GM12878 (cell line): ENCODE data around the gene WDR59. TPM values are rescaled to one million over a fixed set of nuclear protein-coding genes. Genes with fewer than 3 reads are reported as not detected.

Experiments used
- ATAC-seq: fragments of 200-7000 bp; cut with Tn5 transposase; 3 replicates; pipeline ENCODE4 v1.9.1; 2020; ENCODE audit warnings: mild to moderate bottlenecking, moderate library complexity
- BruUV-seq: library from RNA; stranded (reverse); fragments of 400-500 nt; replicated peaks from 2 replicates; lab custom pipeline; 2021; lab: Mats Ljungman, UMichigan
- CTCF ChIA-PET: fragments of 300-600 bp; sonication (Branson Sonifier 250); formaldehyde crosslinking; extraction: SDS; loops from one replicate; lab custom pipeline; 2021; ENCODE audit warnings: inconsistent platforms; lab: Yijun Ruan, JAX
- POLR2A ChIA-PET: fragments of 350-600 bp; formaldehyde crosslinking; extraction: SDS; loops from one replicate; lab custom pipeline; 2021; ENCODE audit warnings: inconsistent platforms; lab: Charles Lee
- RAD21 ChIA-PET: fragments of 300-600 bp; sonication (Branson Sonifier 250); formaldehyde crosslinking; loops from one replicate; lab custom pipeline; 2023; ENCODE audit warnings: antibody characterized with exemption; ENCODE audit not compliant: unreplicated experiment; lab: Charles Lee
- SMC1A ChIA-PET: fragments of 300-600 bp; sonication (Branson Sonifier 250); formaldehyde crosslinking; loops from one replicate; lab custom pipeline; 2023; ENCODE audit not compliant: unreplicated experiment, uncharacterized antibody; lab: Charles Lee
- DNase-seq: peaks from one replicate; pipeline ENCODE4 v3.0.0-alpha.2; 2011; ENCODE audit warnings: low read depth, low spot score
- FAIRE-seq: peaks from 3 replicates; lab custom pipeline; 2011; peaks lifted over from hg19 to GRCh38; lab: Jason Lieb, UNC
- H2AFZ ChIP-seq: 2 replicates; pipeline ENCODE4 v1.6.0; 2011; ENCODE audit warnings: low read depth, low read length, control low read depth; ENCODE audit not compliant: control insufficient read depth
- H3K27ac ChIP-seq: 2 replicates; pipeline ENCODE4 v1.5.1; 2011; ENCODE audit warnings: control low read depth; ENCODE audit not compliant: control insufficient read depth, insufficient read depth
- H3K27me3 ChIP-seq, 2 experiments: replicated peaks in 1 of 2; 2 replicates each; pipeline versions ENCODE4 v1.6.0 to v1.6.1; 2011; ENCODE audit warnings: low read length in 1 of 2; ENCODE audit not compliant: control insufficient read depth in 2 of 2, insufficient read depth in 2 of 2
- H3K36me3 ChIP-seq, 2 experiments: 2 replicates each; pipeline ENCODE4 v1.5.1; 2011; ENCODE audit warnings: low read length in 1 of 2; ENCODE audit not compliant: control insufficient read depth in 2 of 2, insufficient read depth in 2 of 2
- H3K4me1 ChIP-seq: 2 replicates; pipeline ENCODE4 v1.6.1; 2011; ENCODE audit warnings: mild to moderate bottlenecking, low read length, moderate library complexity, mixed read lengths; ENCODE audit not compliant: control insufficient read depth, insufficient read depth
- H3K4me2 ChIP-seq: 2 replicates; pipeline ENCODE4 v1.6.0; 2011; ENCODE audit warnings: control low read depth; ENCODE audit not compliant: control insufficient read depth, insufficient read depth
- H3K4me3 ChIP-seq: fragments of 200-600 bp; sonication (generic); 2 replicates; pipeline ENCODE4 v1.5.1; 2016
- H3K79me2 ChIP-seq: 2 replicates; pipeline ENCODE4 v1.6.0; 2011; ENCODE audit warnings: low read length; ENCODE audit not compliant: control insufficient read depth, insufficient read depth
- H3K9ac ChIP-seq: 2 replicates; pipeline ENCODE4 v1.8.0; 2011; ENCODE audit warnings: low read length, control low read depth, mixed read lengths; ENCODE audit not compliant: control insufficient read depth, insufficient read depth
- H3K9me3 ChIP-seq: replicated peaks from 3 replicates; pipeline ENCODE4 v1.5.1; 2011; ENCODE audit warnings: mild to moderate bottlenecking, low read length; ENCODE audit not compliant: control insufficient read depth, insufficient read depth
- H4K20me1 ChIP-seq: 2 replicates; pipeline ENCODE4 v1.6.0; 2011; ENCODE audit not compliant: control insufficient read depth, insufficient read depth
- CBX3 ChIP-seq: fragments of 200-600 bp; sonication (generic); IDR thresholded peaks from 2 replicates; pipeline ENCODE4 v1.6.1; 2016; ENCODE audit warnings: low read depth, borderline replicate concordance
- CEBPZ ChIP-seq: fragments of 150-350 bp; IDR thresholded peaks from 2 replicates; pipeline ENCODE4 v1.6.1; 2016; ENCODE audit warnings: low read depth, low read length
- RAD21 ChIP-seq: IDR thresholded peaks from 2 replicates; pipeline ENCODE4 v1.6.1; 2011; ENCODE audit warnings: mild to moderate bottlenecking, low read depth, low read length, moderate library complexity; ENCODE audit not compliant: insufficient read depth
- RB1 ChIP-seq: fragments of 450-650 bp; formaldehyde crosslinking; IDR thresholded peaks from 2 replicates; pipeline ENCODE4 v1.6.1; 2017; ENCODE audit warnings: mild to moderate bottlenecking, borderline replicate concordance
- SIN3A ChIP-seq: IDR thresholded peaks from 2 replicates; pipeline ENCODE4 v1.6.1; 2012; ENCODE audit warnings: low read depth, low read length, improper control_type of control experiment
- USF1 ChIP-seq: IDR thresholded peaks from 2 replicates; pipeline ENCODE4 v1.6.1; 2011; ENCODE audit warnings: borderline replicate concordance, low read depth, mild to moderate bottlenecking, moderate library complexity, mixed read lengths, low read length; ENCODE audit not compliant: insufficient read depth; ENCODE audit errors: extremely low read length
- USF2 ChIP-seq: IDR thresholded peaks from 2 replicates; pipeline ENCODE4 v1.6.1; 2011; ENCODE audit warnings: low read depth, low read length, improper control_type of control experiment, borderline replicate concordance
- ZBTB11 ChIP-seq: fragments of 450-650 bp; formaldehyde crosslinking; IDR thresholded peaks from 2 replicates; pipeline ENCODE4 v1.5.0; 2022; ENCODE audit warnings: mild to moderate bottlenecking, missing genetic modification characterization
- ZBTB40 ChIP-seq: fragments of 450-650 bp; IDR thresholded peaks from 2 replicates; pipeline ENCODE4 v1.6.1; 2016; ENCODE audit warnings: mild to moderate bottlenecking, moderate library complexity, borderline replicate concordance
- ZNF217 ChIP-seq: fragments of 450-650 bp; IDR thresholded peaks from 2 replicates; pipeline ENCODE4 v1.6.1; 2017; ENCODE audit warnings: antibody characterized with exemption, mild to moderate bottlenecking
- WGBS: methylation state at CpG from one replicate; pipeline ENCODE4 v1.1.6; 2016; ENCODE audit warnings: low lambda C conversion rate; ENCODE audit not compliant: insufficient replicate concordance, insufficient coverage; ENCODE audit errors: missing lambda C conversion rate; 5-methylcytosine and 5-hydroxymethylcytosine counted together
- in situ Hi-C: fragments of 300-500 bp; cut with MboI; formaldehyde crosslinking; loops from 9 replicates; pipeline ENCODE4 v1.14.3; 2018; ENCODE audit warnings: mixed read lengths
- intact Hi-C: fragments of 100-400 bp; cut with micrococcal nuclease; formaldehyde crosslinking; loops from one replicate; pipeline ENCODE4 v1.14.2; 2022; ENCODE audit not compliant: unreplicated experiment
- polyA plus RNA-seq, 11 experiments: library from polyadenylated mRNA; depleted of rRNA in 4 of 11; unstranded in 6 of 11; stranded (reverse) in 5 of 11; fragments of >200 nt; fragmentation: Nextera tagmentation in 4 of 11; fragmentation: Illumina TruSeq in 1 of 11; extraction: Ambion mirVana in 4 of 11; extraction: Trizol in 1 of 11; gene quantifications; 1 replicate in 1 of 11; 2 replicates in 10 of 11; pipeline versions ENCODE4 v1.2.1 to v1.2.3, GENCODE V29; 2011 to 2016; ENCODE audit warnings: inconsistent platforms in 2 of 11, missing spikeins in 2 of 11, low read depth in 1 of 11
- total RNA-seq, 4 experiments: library from RNA; depleted of rRNA in 3 of 4; stranded (reverse); fragments of >200 nt in 3 of 4; fragmentation: Illumina TruSeq in 1 of 4; extraction: Trizol in 1 of 4; gene quantifications; 2 replicates each; pipeline versions ENCODE4 v1.2.1 to v1.2.3, GENCODE V29; 2013 to 2021

WDR59 gene
- total and polyA plus RNA-seq, 10 of the 15 experiments (the other 5 are each of a cell fraction or from before 2014, with no cell fraction given) = 9.7 to 78.4 (median 24.5) TPM

- ChIA-PET CTCF (interaction anchor here (4.5 kb wide), 1 partner anchor 9 kb away, joined by 40 read pairs; no protein-coding TSS in a partner anchor), SMC1A (interaction anchor here (0.6 kb wide), 1 partner anchor 313 kb away, joined by 3 read pairs; no protein-coding TSS in a partner anchor), POLR2A (no interaction called here), RAD21 (no interaction called here)
- H3K9ac ChIP-seq = no peak overlapping the region
- intact Hi-C loops (no loop called here), in situ Hi-C loops (no loop called here)
- peaks cover 1 to 4% of the 10 kb centered on the region in 2 experiments; a peak in 2 of 4 replicates for H3K36me3 ChIP-seq
- H3K9me3 ChIP-seq = no peaks in the 10 kb centered on the region
- H3K4me3 ChIP-seq = no peak overlapping the region
- H4K20me1 ChIP-seq = no peaks in the 10 kb centered on the region
- H3K79me2 ChIP-seq = no peaks in the 10 kb centered on the region
- DNase-seq (no peak), FAIRE-seq (no peak), ATAC-seq (no peak)
- H3K27me3 ChIP-seq = no peaks in the 10 kb centered on the region
- 54% methylated on average over 5 of the region's 5 CpGs for WGBS
- no TSS peak for BruUV-seq
- no peak overlapping the region for H3K27ac ChIP-seq
- no peak overlapping the region for H2AFZ ChIP-seq
- H3K4me1 ChIP-seq = no peaks in the 10 kb centered on the region; the same call in 1 of the 2 replicates
- H3K4me2 ChIP-seq = no peak overlapping the region
- TF ChIP-seq SIN3A (no peak), ZNF217 (no peak), CBX3 (no peak), ZBTB11 (CRISPR knock-in tag) (no peak), ZBTB40 (no peak), USF1 (no peak), RB1 (no peak), CEBPZ (no peak), USF2 (no peak), RAD21 (no peak)
These were observed 113.3 kb downstream of the WDR59 start for GRCh38 chr16:74871608-74872007.
